HepG2 (cell line): ENCODE results near the gene DAO. TPM values are rescaled to one million over a fixed set of nuclear protein-coding genes. Genes with fewer than 3 reads are reported as not detected.

ENCODE experiments used
- ATAC-seq: fragments of 200-7000 bp; cut with Tn5 transposase; 3 replicates; pipeline ENCODE4 v1.9.1; 2020; ENCODE audit warnings: mild to moderate bottlenecking, moderate library complexity
- BruUV-seq: library from RNA; stranded (reverse); fragments of 400-500 nt; replicated peaks from 2 replicates; lab custom pipeline; 2021; lab: Mats Ljungman, UMichigan
- CTCF ChIA-PET: fragments of 300-600 bp; formaldehyde crosslinking; extraction: SDS; loops from one replicate; lab custom pipeline; 2021; ENCODE audit warnings: low total read pairs, inconsistent platforms, low intra/inter-chr PET ratio; lab: Yijun Ruan, JAX
- POLR2A ChIA-PET: fragments of 350-600 bp; sonication (Branson Sonifier 250); formaldehyde crosslinking; loops from one replicate; lab custom pipeline; 2020; ENCODE audit warnings: antibody characterized with exemption, inconsistent platforms; lab: Yijun Ruan, JAX
- DNase-seq: peaks from one replicate; pipeline ENCODE4 v3.0.0-alpha.2; 2015; ENCODE audit warnings: low spot score
- FAIRE-seq: peaks from 3 replicates; lab custom pipeline; 2011; peaks lifted over from hg19 to GRCh38; lab: Jason Lieb, UNC
- H2AFZ ChIP-seq: one replicate; pipeline ENCODE4 v1.6.1; 2011; ENCODE audit warnings: low read length, inconsistent platforms
- H3K27ac ChIP-seq: fragments of 300-600 bp; 3 replicates; pipeline ENCODE4 v1.8.0; 2011; ENCODE audit warnings: mixed run types, mild to moderate bottlenecking, mixed read lengths, low read length, inconsistent platforms; ENCODE audit not compliant: insufficient read depth; ENCODE audit errors: extremely low read length
- H3K27me3 ChIP-seq, 2 experiments: fragments of 200-600 bp in 1 of 2; 2 replicates in 1 of 2; 3 replicates in 1 of 2; pipeline versions ENCODE4 v1.6.0 to v1.8.0; 2011; ENCODE audit warnings: low read length in 2 of 2, mild to moderate bottlenecking in 2 of 2, moderate library complexity in 2 of 2, inconsistent platforms in 1 of 2; ENCODE audit not compliant: insufficient read depth in 2 of 2, control insufficient read depth in 1 of 2
- H3K36me3 ChIP-seq, 2 experiments: fragments of 200-600 bp in 1 of 2; replicated peaks in 1 of 2; 2 replicates in 1 of 2; 3 replicates in 1 of 2; pipeline versions ENCODE4 v1.5.1 to v1.8.0; 2011; ENCODE audit warnings: low read length in 2 of 2, inconsistent platforms in 1 of 2; ENCODE audit not compliant: insufficient read depth in 2 of 2, control insufficient read depth in 1 of 2
- H3K4me1 ChIP-seq: 2 replicates; pipeline ENCODE4 v1.5.1; 2012; ENCODE audit warnings: low read length, inconsistent platforms; ENCODE audit not compliant: insufficient read depth
- H3K4me2 ChIP-seq: 2 replicates; pipeline ENCODE4 v1.6.0; 2011; ENCODE audit warnings: low read depth, low read length, inconsistent platforms
- H3K4me3 ChIP-seq, 3 experiments: fragments of 200-600 bp in 1 of 3; sonication (generic), shearing (Covaris generic) in 1 of 3; replicated peaks in 1 of 3; 2 replicates each; pipeline ENCODE4 v1.5.1; 2011 to 2016; ENCODE audit warnings: low read length in 3 of 3, inconsistent platforms in 2 of 3, low read depth in 2 of 3, mild to moderate bottlenecking in 2 of 3, control low read depth in 1 of 3, mixed read lengths in 1 of 3; ENCODE audit not compliant: insufficient read depth in 1 of 3
- H3K79me2 ChIP-seq: one replicate; pipeline ENCODE4 v1.6.1; 2011; ENCODE audit warnings: low read length, inconsistent platforms; ENCODE audit not compliant: insufficient read depth
- H3K9ac ChIP-seq: 2 replicates; pipeline ENCODE4 v1.6.0; 2011; ENCODE audit warnings: mild to moderate bottlenecking, low read depth, low read length, inconsistent platforms; ENCODE audit not compliant: insufficient read depth
- H3K9me3 ChIP-seq: 2 replicates; pipeline ENCODE4 v1.5.1; 2012; ENCODE audit warnings: mild to moderate bottlenecking, low read length
- H4K20me1 ChIP-seq: 2 replicates; pipeline ENCODE4 v1.6.0; 2011; ENCODE audit warnings: inconsistent platforms, mild to moderate bottlenecking, low read length, moderate library complexity; ENCODE audit not compliant: insufficient read depth
- KMT2A ChIP-seq: sonication (generic); formaldehyde crosslinking; IDR thresholded peaks from 2 replicates; pipeline ENCODE4 v1.4.0; 2020; ENCODE audit warnings: missing genetic modification reagents
- MED13 ChIP-seq: sonication (generic); formaldehyde crosslinking; IDR thresholded peaks from 2 replicates; pipeline ENCODE4 v1.5.0; 2020; ENCODE audit warnings: missing genetic modification reagents
- MXD3 ChIP-seq: IDR thresholded peaks from 2 replicates; pipeline ENCODE4 v1.6.1; 2016; ENCODE audit warnings: mild to moderate bottlenecking, missing biosample characterization, missing genetic modification reagents
- NFIC ChIP-seq: IDR thresholded peaks from 2 replicates; pipeline ENCODE4 v1.6.1; 2012; ENCODE audit warnings: mild to moderate bottlenecking, low read length, inconsistent platforms
- ZNF143 ChIP-seq: sonication (generic); formaldehyde crosslinking; IDR thresholded peaks from 2 replicates; pipeline ENCODE4 v1.4.0; 2020; ENCODE audit warnings: missing genetic modification reagents
- ZNF407 ChIP-seq: sonication (generic); formaldehyde crosslinking; IDR thresholded peaks from one replicate; pipeline ENCODE4 v1.5.1; 2020; ENCODE audit warnings: mild to moderate bottlenecking, missing genetic modification reagents; ENCODE audit errors: not compliant biosample characterization
- ZNF552 ChIP-seq: sonication (generic); formaldehyde crosslinking; IDR thresholded peaks from 2 replicates; pipeline ENCODE4 v1.9.0; 2022; ENCODE audit warnings: missing genetic modification reagents, mild to moderate bottlenecking, borderline replicate concordance
- ZNF746 ChIP-seq: sonication (generic); formaldehyde crosslinking; IDR thresholded peaks from 2 replicates; pipeline ENCODE4 v1.8.0; 2022; ENCODE audit warnings: mild to moderate bottlenecking, missing genetic modification reagents
- WGBS: methylation state at CpG from one replicate; pipeline ENCODE4 v1.1.6; 2017; ENCODE audit warnings: low lambda C conversion rate; 5-methylcytosine and 5-hydroxymethylcytosine counted together
- in situ Hi-C: cut with HindIII; loops from 2 replicates; pipeline ENCODE4 v1.10.0; 2017; ENCODE audit warnings: low pct_unique_long_range_greater_than_20kb; ENCODE audit not compliant: extremely low pct_ligation_motif_present
- intact Hi-C: fragments of 100-400 bp; cut with micrococcal nuclease; formaldehyde crosslinking; loops from one replicate; pipeline ENCODE4 v1.10.0; 2022; ENCODE audit not compliant: unreplicated experiment
- polyA plus RNA-seq, 8 experiments: library from polyadenylated mRNA; depleted of rRNA in 3 of 8; stranded (reverse) in 7 of 8; unstranded in 1 of 8; fragments of >200 nt; fragmentation: Illumina TruSeq in 4 of 8; extraction: Trizol in 4 of 8; gene quantifications; 2 replicates each; pipeline versions ENCODE4 v1.2.1 to v1.2.3, GENCODE V29; 2011 to 2016; ENCODE audit warnings: low read depth in 4 of 8, missing spikeins in 1 of 8, mixed read lengths in 1 of 8; ENCODE audit not compliant: insufficient read depth in 1 of 8
- total RNA-seq, 5 experiments: library from RNA; depleted of rRNA; stranded (reverse); fragments of >200 nt; fragmentation: Illumina TruSeq; extraction: Trizol; gene quantifications; 2 replicates each; pipeline ENCODE4 v1.2.3, GENCODE V29; 2016; ENCODE audit warnings: low read depth in 1 of 5
- TF ChIP-seq, protein P1 (sequence below): sonication (generic); formaldehyde crosslinking; IDR thresholded peaks from 2 replicates; pipeline ENCODE4 v1.5.0; 2020; ENCODE audit warnings: mild to moderate bottlenecking, missing genetic modification reagents, moderate library complexity

Gene DAO
- total and polyA plus RNA-seq, 2 of the 13 experiments (the other 11 are each of a cell fraction or from before 2014, with no cell fraction given), result 0.34 to 0.82 TPM

DNA sequence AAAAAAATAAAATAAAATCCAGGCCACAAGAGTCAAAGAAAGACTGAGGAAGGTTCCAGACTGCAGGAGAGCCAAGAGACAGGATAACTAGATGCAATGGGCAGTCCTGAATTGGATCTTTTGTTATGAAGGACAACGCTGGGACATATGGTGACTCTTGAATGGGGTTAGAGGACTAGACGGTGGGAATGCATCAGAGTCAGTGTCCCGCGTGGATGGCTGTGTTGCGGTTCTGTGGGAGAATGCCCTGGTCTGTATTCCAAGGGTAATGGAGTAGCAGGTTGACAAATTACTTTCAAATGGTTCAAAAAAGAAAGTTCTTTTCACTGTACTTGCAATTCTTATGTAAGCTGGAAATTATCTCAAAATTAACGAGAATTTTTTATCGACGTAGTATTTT, 42.7 kb upstream of the DAO start:
- Histone ChIP-seq H2AFZ (no peak overlapping the region), H3K4me3 (no peak overlapping the region), H3K9me3 (no peaks in the 10 kb centered on the region), H3K4me2 (no peak overlapping the region), H3K36me3 (peaks cover 6 to 18% of the 10 kb centered on the region in 2 experiments; a peak in 4 of 5 replicates), H3K79me2 (no peaks in the 10 kb centered on the region), H3K27me3 (no peaks in the 10 kb centered on the region), H4K20me1 (no peaks in the 10 kb centered on the region)
- POLR2A ChIA-PET, result no interaction called here
- intact Hi-C loops, result no loop called here
- no TSS peak for BruUV-seq
- ATAC-seq, result no peak
- 98% methylated on average over 8 of the region's 8 CpGs for WGBS
- in situ Hi-C loops, result no loop called here
- no peak for TF ChIP-seq ZNF143 (CRISPR knock-in tag)
- no peak for TF ChIP-seq ZNF746
- no peak for TF ChIP-seq NFIC
- TF ChIP-seq, all 625 proteins: peak for 0
- CTCF ChIA-PET, result no interaction called here
- no peak overlapping the region for H3K27ac ChIP-seq
- no peak for DNase-seq
- H3K4me1 ChIP-seq, result peaks cover 27% of the 10 kb centered on the region
- no peak for FAIRE-seq
- no peak overlapping the region for H3K9ac ChIP-seq

- Histone ChIP-seq H4K20me1 (no peaks in the 10 kb centered on the region), H3K4me3 (no peak overlapping the region), H2AFZ (no peak overlapping the region), H3K4me1 (peaks cover 27% of the 10 kb centered on the region), H3K79me2 (no peaks in the 10 kb centered on the region), H3K9me3 (no peaks in the 10 kb centered on the region), H3K4me2 (no peak overlapping the region), H3K36me3 (peaks cover 8 to 18% of the 10 kb centered on the region in 2 experiments; a peak in 4 of 5 replicates), H3K27ac (no peak overlapping the region), H3K9ac (no peak overlapping the region), H3K27me3 (no peaks in the 10 kb centered on the region)
- POLR2A ChIA-PET, result no interaction called here
- DNase-seq (no peak), FAIRE-seq (no peak), ATAC-seq (no peak)
- CTCF ChIA-PET, result no interaction called here
- 95% methylated on average over 7 of the region's 7 CpGs for WGBS
- in situ Hi-C loops, result no loop called here
- intact Hi-C loops, result no loop called here
- BruUV-seq, result no TSS peak
- TF ChIP-seq ZNF552 (no peak), MXD3 (no peak), MED13 (no peak), ZNF407 (CRISPR knock-in tag) (no peak), KMT2A (CRISPR knock-in tag) (no peak)
- TF ChIP-seq, protein P1, sequence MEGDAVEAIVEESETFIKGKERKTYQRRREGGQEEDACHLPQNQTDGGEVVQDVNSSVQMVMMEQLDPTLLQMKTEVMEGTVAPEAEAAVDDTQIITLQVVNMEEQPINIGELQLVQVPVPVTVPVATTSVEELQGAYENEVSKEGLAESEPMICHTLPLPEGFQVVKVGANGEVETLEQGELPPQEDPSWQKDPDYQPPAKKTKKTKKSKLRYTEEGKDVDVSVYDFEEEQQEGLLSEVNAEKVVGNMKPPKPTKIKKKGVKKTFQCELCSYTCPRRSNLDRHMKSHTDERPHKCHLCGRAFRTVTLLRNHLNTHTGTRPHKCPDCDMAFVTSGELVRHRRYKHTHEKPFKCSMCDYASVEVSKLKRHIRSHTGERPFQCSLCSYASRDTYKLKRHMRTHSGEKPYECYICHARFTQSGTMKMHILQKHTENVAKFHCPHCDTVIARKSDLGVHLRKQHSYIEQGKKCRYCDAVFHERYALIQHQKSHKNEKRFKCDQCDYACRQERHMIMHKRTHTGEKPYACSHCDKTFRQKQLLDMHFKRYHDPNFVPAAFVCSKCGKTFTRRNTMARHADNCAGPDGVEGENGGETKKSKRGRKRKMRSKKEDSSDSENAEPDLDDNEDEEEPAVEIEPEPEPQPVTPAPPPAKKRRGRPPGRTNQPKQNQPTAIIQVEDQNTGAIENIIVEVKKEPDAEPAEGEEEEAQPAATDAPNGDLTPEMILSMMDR (CRISPR knock-in tag), result no peak
Observed at GRCh38 chr12:108837680-108838079, 42.2 kb upstream of the DAO start.
